ENCODE data around the gene MORN1. TPM values are rescaled to one million over a fixed set of nuclear protein-coding genes. Genes with fewer than 3 reads are reported as not detected.

The MORN1 gene
- total and polyA plus RNA-seq, 9 of the 15 experiments (the other 6 are each of a cell fraction or from before 2014, with no cell fraction given): 0.24 to 9.3 (median 4.2) TPM

DNA sequence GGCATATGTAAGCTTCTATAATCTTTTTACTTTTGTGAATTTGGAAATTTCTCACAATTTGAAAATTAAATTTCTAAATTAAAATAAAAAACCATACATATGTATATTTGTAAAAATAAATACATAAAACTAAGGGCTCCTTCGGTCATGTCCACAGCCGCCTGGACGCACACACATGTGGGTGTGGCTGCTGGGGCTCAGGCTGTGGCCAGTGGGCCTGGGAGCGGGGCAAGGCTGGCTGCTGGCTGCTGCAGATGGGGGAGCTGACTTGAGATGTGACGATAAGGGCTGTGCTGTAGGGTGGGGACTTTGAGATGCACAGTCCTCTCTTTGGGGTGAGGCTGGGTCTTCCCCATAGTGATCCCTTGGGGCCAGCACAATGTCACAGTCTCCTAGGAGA lies 5.1 kb upstream of the MORN1 start:
- FAIRE-seq (no peak), DNase-seq (ENCODE audit: extremely low read depth in 1 of 4, low spot score in 3 of 4) (peak in 1 of 4 experiments; percentile 45), ATAC-seq (no peak)
- H3K9me1 ChIP-seq (ENCODE audit: control insufficient read depth, insufficient read depth, low read length): peaks cover 7% of the 10 kb centered on the region
- peaks cover 85% of the 10 kb centered on the region for H3K36me3 ChIP-seq (ENCODE audit: control insufficient read depth, insufficient read depth, low read length)
- H3K4me2 ChIP-seq (ENCODE audit: insufficient read depth, low read length): no peak overlapping the region
- peaks cover 14 to 34% of the 10 kb centered on the region in 2 experiments; a peak in 4 of 5 replicates for H3K4me1 ChIP-seq (replicated peaks in 1 of 2; ENCODE audit: control insufficient read depth in 2 of 2, insufficient read depth in 2 of 2, low read length in 2 of 2)
- H3K4me3 ChIP-seq: no peak overlapping the region
- peaks cover 44% of the 10 kb centered on the region for H3K79me2 ChIP-seq (ENCODE audit: control insufficient read depth, insufficient read depth, low read length)
- H2AFZ ChIP-seq (ENCODE audit: low read depth, low read length): no peak overlapping the region
- in situ Hi-C loops (cut with MboI) (no loop called here), intact Hi-C loops (cut with micrococcal nuclease) (no loop called here)
- 66% methylated on average over 5 of the region's 5 CpGs for WGBS (ENCODE audit: insufficient coverage, low coverage, missing lambda C conversion rate)
- TF ChIP-seq HLTF (IDR thresholded peaks at IDR 0.05) (no peak), POLR2AphosphoS2 (IDR thresholded peaks at IDR 0.05; ENCODE audit: low read length) (0 out of 2 replicates have a peak, but pooled peaks have one; percentile 41), CCAR2 (IDR thresholded peaks at IDR 0.05; ENCODE audit: low read depth, low read length) (no peak), NFE2L1 (tag; IDR thresholded peaks at IDR 0.05; ENCODE audit: borderline replicate concordance, low read depth) (no peak), POLR2G (IDR thresholded peaks at IDR 0.05; ENCODE audit: low read depth, low read length) (peak; percentile 52)
- TF ChIP-seq, protein P1, sequence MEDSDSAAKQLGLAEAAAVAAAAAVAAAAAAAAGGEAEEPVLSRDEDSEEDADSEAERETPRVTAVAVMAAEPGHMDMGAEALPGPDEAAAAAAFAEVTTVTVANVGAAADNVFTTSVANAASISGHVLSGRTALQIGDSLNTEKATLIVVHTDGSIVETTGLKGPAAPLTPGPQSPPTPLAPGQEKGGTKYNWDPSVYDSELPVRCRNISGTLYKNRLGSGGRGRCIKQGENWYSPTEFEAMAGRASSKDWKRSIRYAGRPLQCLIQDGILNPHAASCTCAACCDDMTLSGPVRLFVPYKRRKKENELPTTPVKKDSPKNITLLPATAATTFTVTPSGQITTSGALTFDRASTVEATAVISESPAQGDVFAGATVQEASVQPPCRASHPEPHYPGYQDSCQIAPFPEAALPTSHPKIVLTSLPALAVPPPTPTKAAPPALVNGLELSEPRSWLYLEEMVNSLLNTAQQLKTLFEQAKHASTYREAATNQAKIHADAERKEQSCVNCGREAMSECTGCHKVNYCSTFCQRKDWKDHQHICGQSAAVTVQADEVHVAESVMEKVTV (CRISPR knock-in tag; IDR thresholded peaks at IDR 0.05): no peak
- POLR2A ChIA-PET: interaction anchor here (0.5 to 3.9 kb wide), 2 partner anchors 11 to 212 kb away, joined by 3 to 24 read pairs; no protein-coding TSS in a partner anchor
- no peak overlapping the region for H3K27ac ChIP-seq (ENCODE audit: extremely low read depth, low read depth, low read length)
- peaks cover 20% of the 10 kb centered on the region; the same call in 1 of the 2 replicates for H4K20me1 ChIP-seq (replicated peaks; ENCODE audit: control insufficient read depth, insufficient read depth, low read length)
- no peaks in the 10 kb centered on the region for H3K27me3 ChIP-seq (ENCODE audit: control insufficient read depth in 2 of 2, insufficient read depth in 2 of 2, low read length in 2 of 2)
- CTCF ChIA-PET (ENCODE audit: low intra/inter-chr PET ratio): no interaction called here
- no TSS peak for BruUV-seq (replicated peaks)
- H3K9ac ChIP-seq (ENCODE audit: insufficient read depth in 1 of 2, low read depth in 2 of 2, low read length in 2 of 2): peak overlapping the region in 1 of 2 experiments; percentile 73; a peak in 1 of 4 replicates
- no peaks in the 10 kb centered on the region for H3K9me3 ChIP-seq (replicated peaks; ENCODE audit: control insufficient read depth, insufficient read depth, low read depth, low read length)

Data from K562 (cell line).